Spleen (tissue), 13 donors: ENCODE results near the gene SEZ6L2. TPM values are rescaled to one million over a fixed set of nuclear protein-coding genes. Genes with fewer than 3 reads are reported as not detected.
A peak's percentile ranks its signal among the peaks of the same experiment; 100 is the strongest.

ENCODE experiments used
- DNase-seq: peaks from one replicate; pipeline ENCODE4 v3.0.0-alpha.2; 2020
- H3K27ac ChIP-seq, 8 donors: fragments of 200-600 bp; sonication (generic) in 7 of 8; 1 replicate in 4 of 8; 2 replicates in 4 of 8; pipeline versions ENCODE4 v1.5.0 to v1.8.0; 2016 to 2021; ENCODE audit warnings: inconsistent platforms in 4 of 8, mild to moderate bottlenecking in 4 of 8, moderate library complexity in 1 of 8
- H3K27me3 ChIP-seq, 7 donors: fragments of 200-600 bp; sonication (generic) in 6 of 7; replicated peaks in 1 of 7; 1 replicate in 4 of 7; 2 replicates in 3 of 7; pipeline versions ENCODE4 v1.5.0 to v1.8.0; 2016 to 2021; ENCODE audit warnings: inconsistent platforms in 3 of 7, mild to moderate bottlenecking in 1 of 7
- H3K36me3 ChIP-seq, 6 donors: fragments of 200-600 bp; sonication (generic) in 5 of 6; 1 replicate in 4 of 6; 2 replicates in 2 of 6; pipeline versions ENCODE4 v1.5.0 to v1.8.0; 2016 to 2021; ENCODE audit warnings: inconsistent platforms in 2 of 6
- H3K4me1 ChIP-seq, 6 donors: fragments of 200-600 bp; sonication (generic) in 5 of 6; 1 replicate in 3 of 6; 2 replicates in 3 of 6; pipeline versions ENCODE4 v1.5.0 to v1.8.0; 2016 to 2021; ENCODE audit warnings: inconsistent platforms in 3 of 6
- H3K4me3 ChIP-seq, 8 donors: fragments of 200-600 bp; sonication (generic) in 7 of 8; 1 replicate in 4 of 8; 2 replicates in 4 of 8; pipeline versions ENCODE4 v1.5.0 to v1.8.0; 2016 to 2021; ENCODE audit warnings: inconsistent platforms in 4 of 8, mild to moderate bottlenecking in 4 of 8, moderate library complexity in 2 of 8
- H3K9me3 ChIP-seq, 8 donors: fragments of 200-600 bp; sonication (generic) in 7 of 8; 1 replicate in 4 of 8; 2 replicates in 4 of 8; pipeline versions ENCODE4 v1.5.0 to v1.8.0; 2016 to 2021; ENCODE audit warnings: inconsistent platforms in 4 of 8
- POLR2A ChIP-seq, 3 donors: fragments of 450-650 bp; IDR thresholded peaks; one replicate each; pipeline ENCODE4 v1.5.1; 2017; ENCODE audit warnings: antibody characterized with exemption in 3 of 3, mild to moderate bottlenecking in 1 of 3
- POLR2AphosphoS5 ChIP-seq, 3 donors: sonication (generic); formaldehyde crosslinking; IDR thresholded peaks; one replicate each; pipeline ENCODE4 v1.5.1; 2017; ENCODE audit warnings: antibody characterized with exemption in 3 of 3
- WGBS, 5 donors: extraction: QIAGEN DNeasy Blood & Tissue Kit in 3 of 5; methylation state at CpG; one replicate each; pipeline versions ENCODE4 v1.1.5 to v1.1.7; 2013 to 2018; 5-methylcytosine and 5-hydroxymethylcytosine counted together
- intact Hi-C: fragments of 100-400 bp; cut with DNase I; formaldehyde crosslinking; loops from one replicate; pipeline ENCODE4 v1.15.0; 2023; ENCODE audit warnings: low total_unique reads
- long read RNA-seq, 2 donors: transcript quantifications; one replicate each; lab custom pipeline, GENCODE V29; 2026
- polyA plus RNA-seq, 3 donors: library from polyadenylated mRNA; stranded (reverse); fragments of 200-250 nt; gene quantifications; one replicate each; pipeline ENCODE4 v1.2.1, GENCODE V29; 2013
- total RNA-seq, 7 donors: library from RNA; depleted of rRNA in 3 of 7; stranded (reverse); fragments of >200 nt in 3 of 7; fragmentation: NEBNext Ultra II Directional in 4 of 7; extraction: Animal tissue kit (Norgen Biotek cat#: 25700) in 4 of 7; gene quantifications; one replicate each; pipeline versions ENCODE4 v1.1.0 to v1.2.1, GENCODE V29; 2016 to 2021
- TF ChIP-seq, protein P1 (sequence below), 11 experiments: fragments of 200-600 bp in 7 of 11; fragments of 450-650 bp in 4 of 11; sonication (generic) in 4 of 11; IDR thresholded peaks in 8 of 11; conservative IDR thresholded peaks in 3 of 11; 1 replicate in 7 of 11; 2 replicates in 4 of 11; pipeline versions ENCODE4 v1.4.0 to v1.8.0; 2016 to 2021; ENCODE audit warnings: antibody characterized with exemption in 11 of 11, inconsistent platforms in 4 of 11, mild to moderate bottlenecking in 1 of 11
- donor health status: healthy with polysubstance abuse.
- donor health status: DM: no; HTN: no; CAD: no; lungs with moderate emphysema.
- donor health status: DM: no; HTN: no; CAD: no.
- donor health status: Bipolar disorder and iron deficiency.
- donor health status: healthy.
- donor health status: DM: no; HTN: no; CAD: no.
- donor health status: DM: yes; HTN: yes; CAD: no.

SEZ6L2 gene
- 1 to 10 TPM; 1.9 to 4.1 (median 2.7) TPM for total RNA-seq
- polyA plus RNA-seq: 1 to 10 TPM in 1 of 3 donors, under 1 TPM in 2; 0.35 to 1.4 (median 0.54) TPM
- long read RNA-seq, donor 1, partial matches to known transcripts: 0 of 1 reads
- long read RNA-seq, donor 1, other reads (novel, unspliced or antisense): 0 of 1 reads
- long read RNA-seq, donor 2, partial matches to known transcripts: 0 of 3 reads
- long read RNA-seq, donor 2, other reads (novel, unspliced or antisense): 0 of 3 reads

DNA sequence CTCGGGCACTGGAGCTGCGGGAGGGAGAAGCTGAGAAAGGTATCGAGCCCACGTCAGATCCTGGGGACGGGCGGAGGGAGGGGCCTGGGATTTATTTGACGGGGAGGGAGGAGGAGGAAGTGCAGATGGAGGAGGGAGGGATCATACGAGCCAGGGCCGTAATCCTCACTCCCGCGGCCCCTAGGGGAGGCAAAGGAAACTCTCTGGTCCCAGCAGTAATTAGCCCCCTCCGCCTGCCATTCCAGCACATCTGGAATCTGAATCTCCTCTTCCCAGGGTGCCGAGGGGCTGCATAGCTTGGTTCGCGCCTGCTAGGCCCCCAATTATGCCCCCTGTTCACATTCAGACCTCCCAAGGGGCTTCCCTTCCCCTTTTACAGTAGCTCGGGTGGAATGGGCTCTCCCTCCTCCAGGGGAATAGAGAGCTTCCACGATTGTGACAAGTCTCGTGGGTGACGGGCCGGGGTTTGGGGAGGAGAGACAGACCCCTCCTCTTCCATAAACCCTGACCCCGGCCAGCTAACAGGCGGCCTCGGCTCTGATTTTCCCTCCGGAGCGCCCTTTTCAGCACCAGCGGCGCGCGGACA lies at the start of gene SEZ6L2:
Gene SEZ6L2 (minus strand): TSS at position 35 of the 586 bp plus-strand sequence. CDS start 531 bp downstream, outside the sequence.
- Histone ChIP-seq H3K27ac (peak within 1 kb of the TSS in 5 of 8 donors; percentile 22 to 69 (median 36)), H3K27me3 (peaks cover 0 to 66% (median 27%) of the 10 kb centered on the region in 7 donors)

DNA sequence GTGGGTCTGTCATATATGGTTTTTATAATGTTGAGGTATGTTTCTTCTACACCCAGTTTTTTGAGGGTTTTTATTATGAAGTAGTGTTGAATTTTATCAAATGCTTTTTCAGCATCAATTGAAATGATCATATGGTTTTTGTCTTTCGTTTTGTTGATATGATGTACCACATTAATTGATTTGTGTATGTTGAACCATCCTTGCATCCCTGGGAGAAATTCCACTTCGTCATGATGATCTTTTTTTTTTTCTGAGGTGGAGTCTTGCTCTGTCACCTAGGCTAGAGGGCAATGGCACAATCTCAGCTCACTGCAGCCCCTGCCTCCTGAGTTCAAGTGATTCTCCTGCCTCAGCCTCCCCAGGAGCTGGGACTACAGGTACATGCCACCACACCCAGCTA lies 48.5 kb upstream of the SEZ6L2 start:
- no peak for DNase-seq
- TF ChIP-seq POLR2A (IDR thresholded peaks at IDR 0.05) (no peak), POLR2AphosphoS5 (IDR thresholded peaks at IDR 0.05) (no peak)
- TF ChIP-seq, protein P1, sequence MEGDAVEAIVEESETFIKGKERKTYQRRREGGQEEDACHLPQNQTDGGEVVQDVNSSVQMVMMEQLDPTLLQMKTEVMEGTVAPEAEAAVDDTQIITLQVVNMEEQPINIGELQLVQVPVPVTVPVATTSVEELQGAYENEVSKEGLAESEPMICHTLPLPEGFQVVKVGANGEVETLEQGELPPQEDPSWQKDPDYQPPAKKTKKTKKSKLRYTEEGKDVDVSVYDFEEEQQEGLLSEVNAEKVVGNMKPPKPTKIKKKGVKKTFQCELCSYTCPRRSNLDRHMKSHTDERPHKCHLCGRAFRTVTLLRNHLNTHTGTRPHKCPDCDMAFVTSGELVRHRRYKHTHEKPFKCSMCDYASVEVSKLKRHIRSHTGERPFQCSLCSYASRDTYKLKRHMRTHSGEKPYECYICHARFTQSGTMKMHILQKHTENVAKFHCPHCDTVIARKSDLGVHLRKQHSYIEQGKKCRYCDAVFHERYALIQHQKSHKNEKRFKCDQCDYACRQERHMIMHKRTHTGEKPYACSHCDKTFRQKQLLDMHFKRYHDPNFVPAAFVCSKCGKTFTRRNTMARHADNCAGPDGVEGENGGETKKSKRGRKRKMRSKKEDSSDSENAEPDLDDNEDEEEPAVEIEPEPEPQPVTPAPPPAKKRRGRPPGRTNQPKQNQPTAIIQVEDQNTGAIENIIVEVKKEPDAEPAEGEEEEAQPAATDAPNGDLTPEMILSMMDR (IDR thresholded peaks at IDR 0.05 in 8 of 11, conservative IDR thresholded peaks at IDR 0.05 in 3 of 11): no peak
- H3K27me3 ChIP-seq: no peaks in the 10 kb centered on the region
- H3K27ac ChIP-seq: no peak overlapping the region
- WGBS, 5 donors: 77 to 91% (median 84%) methylated on average over 2 of the region's 2 CpGs
- no peak overlapping the region for H3K4me3 ChIP-seq
- intact Hi-C loops: no loop called here
- peaks cover 0 to 16% (median 8%) of the 10 kb centered on the region in 8 donors for H3K9me3 ChIP-seq
- H3K36me3 ChIP-seq: no peaks in the 10 kb centered on the region
- H3K4me1 ChIP-seq: peaks cover 0 to 3% (median 0%) of the 10 kb centered on the region in 6 donors

More for the DNA sequence above, at the start of gene SEZ6L2:
- no peak for TF ChIP-seq POLR2AphosphoS5 (IDR thresholded peaks at IDR 0.05)
- no peak for TF ChIP-seq POLR2A (IDR thresholded peaks at IDR 0.05)
- TF ChIP-seq, protein P1 (IDR thresholded peaks at IDR 0.05 in 8 of 11, conservative IDR thresholded peaks at IDR 0.05 in 3 of 11): peak in 1 of 11 experiments; percentile 6
- intact Hi-C loops: loop anchor here (10.0 kb wide), 1 partner anchor 55 kb away; no protein-coding TSS in a partner anchor
- DNase-seq: no peak
- 1 to 3% (median 2%) methylated on average over 15 to 29 of the region's 29 CpGs for WGBS, 5 donors
- H3K4me1 ChIP-seq: peaks cover 0 to 27% (median 18%) of the 10 kb centered on the region in 6 donors
- H3K9me3 ChIP-seq: no peaks in the 10 kb centered on the region
- no peaks in the 10 kb centered on the region for H3K36me3 ChIP-seq
- peak within 1 kb of the TSS; percentile 54 to 90 (median 72) for H3K4me3 ChIP-seq

DNA sequence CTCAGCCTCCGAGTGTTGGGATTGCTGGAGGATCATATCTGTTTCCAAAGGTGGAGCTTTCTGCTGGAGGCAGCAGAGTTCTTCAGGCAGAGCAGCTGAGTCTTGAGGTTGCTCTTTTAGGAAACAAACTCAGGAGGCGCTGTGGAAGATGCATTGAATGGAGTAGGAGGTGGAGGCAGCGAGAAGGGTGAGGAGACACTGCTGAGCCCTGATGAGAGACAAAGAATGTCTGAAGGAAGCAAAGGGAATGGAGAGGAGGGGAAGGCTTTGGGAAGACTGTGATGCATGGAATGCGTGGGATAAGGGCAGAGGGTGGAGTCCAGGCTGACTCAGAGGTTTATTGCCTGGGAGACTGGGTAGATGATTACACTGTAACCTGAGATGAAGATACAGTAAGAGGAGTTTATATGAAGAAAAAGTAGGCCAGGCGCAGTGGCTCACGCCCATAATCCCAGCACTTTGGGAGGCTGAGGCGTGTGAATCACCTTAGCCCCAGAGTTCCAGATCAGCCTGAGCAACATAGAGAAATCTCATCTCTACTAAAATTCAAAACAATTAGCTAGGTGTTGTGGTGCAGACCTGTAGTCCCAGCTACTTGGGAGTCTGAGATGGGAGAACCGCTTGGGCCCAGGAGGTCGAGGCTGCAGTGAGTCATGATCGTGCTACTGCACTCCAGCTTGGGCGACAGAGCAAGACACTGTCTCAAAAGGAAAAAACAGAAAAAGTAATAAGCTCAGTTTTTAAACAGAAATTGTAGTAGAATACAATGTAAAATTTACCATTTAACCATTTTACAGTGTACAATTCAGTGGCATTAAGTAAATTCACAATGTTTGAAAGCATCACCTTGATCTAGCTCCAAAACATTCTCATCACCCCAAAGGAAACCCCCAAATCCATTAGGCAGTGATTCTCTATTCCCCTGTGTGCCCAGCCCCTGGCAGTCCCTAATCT lies 44.8 kb upstream of the SEZ6L2 start:
- no peak for DNase-seq
- peaks cover 0 to 5% (median 0%) of the 10 kb centered on the region in 8 donors for H3K9me3 ChIP-seq
- 72 to 82% (median 79%) methylated on average over 11 of the region's 11 CpGs for WGBS, 5 donors

More for the DNA sequence above, 44.8 kb upstream of the SEZ6L2 start:
- Histone ChIP-seq H3K27me3 (peaks cover 0 to 14% (median 0%) of the 10 kb centered on the region in 7 donors), H3K27ac (peak overlapping the region in 3 of 8 donors; percentile 5 to 45 (median 27)), H3K36me3 (no peaks in the 10 kb centered on the region), H3K4me1 (peaks cover 0 to 3% (median 0%) of the 10 kb centered on the region in 6 donors), H3K4me3 (no peak overlapping the region)
- no peak for TF ChIP-seq POLR2A (IDR thresholded peaks at IDR 0.05)
- TF ChIP-seq, protein P1 (IDR thresholded peaks at IDR 0.05 in 8 of 11, conservative IDR thresholded peaks at IDR 0.05 in 3 of 11): no peak
- TF ChIP-seq POLR2AphosphoS5 (IDR thresholded peaks at IDR 0.05): no peak
- intact Hi-C loops: no loop called here
